Cardiac fibroblast (primary cell): Measurements from ENCODE around the gene TNIK.

Source experiments
- DNase-seq, 2 donors: peaks; one replicate each; pipeline versions ENCODE4 v3.0.0 to v3.0.0-alpha.2; 2010; ENCODE audit warnings: low read depth in 2 of 2
- H3K4me3 ChIP-seq, 2 donors: replicated peaks in 1 of 2; 1 replicate in 1 of 2; 2 replicates in 1 of 2; pipeline ENCODE4 v1.5.1; 2011; ENCODE audit warnings: low read depth in 2 of 2, low read length in 2 of 2, mild to moderate bottlenecking in 2 of 2, moderate library complexity in 1 of 2
- CTCF ChIP-seq: IDR thresholded peaks from one replicate; pipeline ENCODE4 v1.5.1; 2011; ENCODE audit warnings: low read depth, mild to moderate bottlenecking, low read length, inconsistent platforms

TNIK gene

GRCh38 chr3:171301998-171302397 is 158.2 kb downstream of the TNIK start:
- DNase-seq, result no peak
- H3K4me3 ChIP-seq, result no peak overlapping the region
- TF ChIP-seq CTCF, result no peak

DNA sequence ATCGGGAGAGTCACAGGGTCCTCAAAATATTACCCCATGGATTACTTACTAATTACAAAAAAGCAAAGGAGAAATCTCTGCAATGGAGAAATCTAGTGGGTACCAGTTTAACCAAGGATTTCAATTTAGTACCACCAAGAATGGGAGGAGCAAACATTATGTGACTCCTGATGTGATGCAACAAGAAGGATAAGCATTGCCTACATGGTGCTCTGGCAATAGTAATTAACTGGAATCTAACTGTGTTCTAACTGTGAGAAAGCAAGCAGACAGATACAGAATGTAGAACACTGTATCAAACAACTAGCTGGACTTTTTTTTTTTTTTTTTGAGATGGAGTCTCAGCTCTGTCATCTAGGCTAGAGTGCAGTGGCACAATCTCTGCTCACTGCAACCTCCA is 159.2 kb downstream of the TNIK start:
- DNase-seq, result no peak
- no peak for TF ChIP-seq CTCF
- H3K4me3 ChIP-seq, result no peak overlapping the region

DNA sequence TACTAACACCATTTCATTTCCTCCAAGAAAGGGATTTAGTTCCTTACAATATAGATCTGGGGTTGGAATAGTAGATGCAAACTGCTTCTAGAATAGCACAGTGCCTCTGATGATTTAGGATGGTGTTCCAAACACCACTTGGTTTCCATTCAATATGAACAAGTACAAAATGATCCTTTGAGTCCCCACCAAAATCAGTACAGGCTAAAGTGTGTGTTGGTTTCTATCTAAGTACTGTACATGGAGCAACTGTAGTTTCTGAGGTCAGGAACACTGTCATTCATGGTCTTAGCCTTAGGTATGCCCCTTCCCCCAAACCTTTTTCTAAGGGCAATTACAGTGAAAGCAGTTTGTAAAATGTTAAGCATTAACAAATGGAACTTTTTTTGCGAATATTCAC is 162.3 kb downstream of the TNIK start:
- H3K4me3 ChIP-seq, result no peak overlapping the region
- no peak for DNase-seq
- TF ChIP-seq CTCF, result no peak

- DNase-seq, result no peak
- H3K4me3 ChIP-seq, result no peak overlapping the region
- TF ChIP-seq CTCF, result no peak
These were observed 163.0 kb downstream of the TNIK start for GRCh38 chr3:171297207-171297606.

DNA sequence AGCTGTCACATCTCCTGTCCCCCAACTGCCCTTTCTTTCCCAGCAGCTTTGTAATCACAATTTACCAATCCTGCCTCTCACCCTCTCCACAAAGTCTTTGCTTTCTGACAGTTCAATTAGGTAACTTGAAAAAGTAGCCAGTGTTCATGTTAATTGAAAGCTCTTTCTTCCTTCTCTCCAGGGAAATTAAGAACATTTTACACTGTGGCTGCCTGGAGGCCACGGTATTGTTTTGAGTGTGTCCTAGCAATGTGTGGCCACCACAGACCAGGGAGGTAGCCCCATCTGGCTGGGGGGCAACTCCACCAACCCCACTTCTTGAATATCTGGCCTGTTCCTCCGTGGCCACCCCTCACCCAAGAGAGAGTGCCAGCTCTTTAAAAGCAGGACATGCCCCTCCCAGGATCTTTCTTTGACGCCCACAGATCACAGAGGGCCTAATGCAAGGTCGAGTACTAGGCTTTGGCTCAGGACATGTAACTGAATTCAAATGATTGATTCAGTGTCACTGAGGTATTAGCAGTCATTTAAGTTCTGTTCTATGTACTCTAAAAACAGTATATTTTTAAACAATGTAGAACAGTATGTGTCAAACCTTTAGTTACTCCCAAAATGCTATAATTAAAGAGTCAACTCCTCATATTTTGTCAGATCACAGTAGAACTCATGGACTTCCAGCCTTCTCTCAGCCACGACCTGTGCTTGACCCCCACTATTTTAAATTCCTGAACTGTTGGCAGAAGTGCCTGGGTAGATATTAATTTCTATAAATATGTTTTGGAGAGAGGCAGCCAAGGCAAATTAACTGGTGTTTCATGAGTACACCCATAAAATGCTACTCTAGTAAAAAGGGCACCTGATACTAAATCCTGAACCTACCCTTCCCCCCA is 164.5 kb downstream of the TNIK start:
- no peak overlapping the region for H3K4me3 ChIP-seq
- peak in 1 of 2 donors; percentile 46 for DNase-seq
- TF ChIP-seq CTCF, result no peak

GRCh38 chr3:171293142-171293782 is 166.9 kb downstream of the TNIK start:
- H3K4me3 ChIP-seq, result no peak overlapping the region
- no peak for TF ChIP-seq CTCF
- DNase-seq, result no peak
